ENCODE measurements around the gene TRAF1.

The TRAF1 gene

GRCh38 chr9:120904061-120904977, 22.3 kb downstream of the TRAF1 start:
- DNase-seq = no peak

GRCh38 chr9:120902569-120903535, 23.7 kb downstream of the TRAF1 start:
- DNase-seq = no peak

- DNase-seq = no peak
These were observed 24.6 kb downstream of the TRAF1 start for GRCh38 chr9:120901755-120902568.

- DNase-seq = no peak
These were observed 25.8 kb downstream of the TRAF1 start for GRCh38 chr9:120900824-120901223.

- DNase-seq = no peak
These were observed 27.0 kb downstream of the TRAF1 start for GRCh38 chr9:120899490-120900068.

GRCh38 chr9:120898396-120898795, 28.2 kb downstream of the TRAF1 start:
- no peak for DNase-seq

- no peak for DNase-seq
These were observed 30.6 kb downstream of the TRAF1 start for GRCh38 chr9:120895951-120896350.

GRCh38 chr9:120894321-120895148, 32.1 kb downstream of the TRAF1 start:
- DNase-seq = no peak

- DNase-seq = no peak
These were observed 32.8 kb downstream of the TRAF1 start for GRCh38 chr9:120893611-120894307.

GRCh38 chr9:120892748-120893610, 33.6 kb downstream of the TRAF1 start:
- DNase-seq = peak; percentile 87

GRCh38 chr9:120891884-120892747, 34.5 kb downstream of the TRAF1 start:
- DNase-seq = no peak

- no peak for DNase-seq
These were observed 35.2 kb downstream of the TRAF1 start for GRCh38 chr9:120891245-120891883.

GRCh38 chr9:120890320-120891244, 36.0 kb downstream of the TRAF1 start:
- no peak for DNase-seq

GRCh38 chr9:120889606-120890271, 36.9 kb downstream of the TRAF1 start:
- DNase-seq = no peak

GRCh38 chr9:120888626-120889025, 38.0 kb downstream of the TRAF1 start:
- no peak for DNase-seq

GRCh38 chr9:120886490-120886967, 40.1 kb downstream of the TRAF1 start:
- no peak for DNase-seq

Measured in SIG-M5 (cell line).